SU-DHL-6 (cell line): ENCODE results near the gene KIAA0586.
A peak's percentile ranks its signal among the peaks of the same experiment; 100 is the strongest.

Experiments
- EZH2phosphoT487 ChIP-seq: fragments of 200-600 bp; sonication (generic), shearing (Covaris generic); conservative IDR thresholded peaks from 2 replicates; pipeline ENCODE4 v1.6.1; 2018; ENCODE audit warnings: mild to moderate bottlenecking, antibody characterized with exemption, low read length, moderate library complexity, mixed read lengths
- TF ChIP-seq, protein P1 (sequence below): fragments of 200-600 bp; sonication (generic); IDR thresholded peaks from one replicate; pipeline ENCODE4 v1.5.1; 2017; ENCODE audit warnings: antibody characterized with exemption, mild to moderate bottlenecking, low read length, moderate library complexity; ENCODE audit not compliant: insufficient read depth, poor library complexity, severe bottlenecking

- TF ChIP-seq, protein P1, sequence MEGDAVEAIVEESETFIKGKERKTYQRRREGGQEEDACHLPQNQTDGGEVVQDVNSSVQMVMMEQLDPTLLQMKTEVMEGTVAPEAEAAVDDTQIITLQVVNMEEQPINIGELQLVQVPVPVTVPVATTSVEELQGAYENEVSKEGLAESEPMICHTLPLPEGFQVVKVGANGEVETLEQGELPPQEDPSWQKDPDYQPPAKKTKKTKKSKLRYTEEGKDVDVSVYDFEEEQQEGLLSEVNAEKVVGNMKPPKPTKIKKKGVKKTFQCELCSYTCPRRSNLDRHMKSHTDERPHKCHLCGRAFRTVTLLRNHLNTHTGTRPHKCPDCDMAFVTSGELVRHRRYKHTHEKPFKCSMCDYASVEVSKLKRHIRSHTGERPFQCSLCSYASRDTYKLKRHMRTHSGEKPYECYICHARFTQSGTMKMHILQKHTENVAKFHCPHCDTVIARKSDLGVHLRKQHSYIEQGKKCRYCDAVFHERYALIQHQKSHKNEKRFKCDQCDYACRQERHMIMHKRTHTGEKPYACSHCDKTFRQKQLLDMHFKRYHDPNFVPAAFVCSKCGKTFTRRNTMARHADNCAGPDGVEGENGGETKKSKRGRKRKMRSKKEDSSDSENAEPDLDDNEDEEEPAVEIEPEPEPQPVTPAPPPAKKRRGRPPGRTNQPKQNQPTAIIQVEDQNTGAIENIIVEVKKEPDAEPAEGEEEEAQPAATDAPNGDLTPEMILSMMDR: peak; percentile 76
- TF ChIP-seq EZH2phosphoT487: no peak
Measured at GRCh38 chr14:58501214-58501816, 73.8 kb downstream of the KIAA0586 start.
